Stimulated activated CD4-positive, alpha-beta T cell treated with anti-CD3 and anti-CD28 coated beads, Interleukin-1b, Interleukin-23, amount 100 ng/mL, for 4 hours (primary cell): Measurements from ENCODE around the gene TBC1D25.
"Not testable (repeated sequence)": the region's sequence is repeated elsewhere in the genome, so short reads cannot be mapped to it uniquely, and the experiment has no call there.

Source experiments
- DNase-seq, 2 donors: peaks; one replicate each; pipeline ENCODE4 v3.0.0-alpha.2; 2020; ENCODE audit warnings: low read depth in 2 of 2

Gene TBC1D25

GRCh38 chrX:48515842-48516241 lies 23.7 kb upstream of the TBC1D25 start:
- DNase-seq: no peak

GRCh38 chrX:48516285-48516684 lies 23.2 kb upstream of the TBC1D25 start:
- no peak for DNase-seq

GRCh38 chrX:48516987-48517386 lies 22.5 kb upstream of the TBC1D25 start:
- DNase-seq: no peak

GRCh38 chrX:48519481-48519880 lies 20.0 kb upstream of the TBC1D25 start:
- DNase-seq: not testable (repeated sequence)

- DNase-seq: no peak
These were observed 19.1 kb upstream of the TBC1D25 start for GRCh38 chrX:48520455-48520854.

- DNase-seq: no peak
These were observed 18.6 kb upstream of the TBC1D25 start for GRCh38 chrX:48520976-48521352.

GRCh38 chrX:48521353-48522243 lies 17.9 kb upstream of the TBC1D25 start, which contains the start of gene EBP:
Gene EBP (plus strand): TSS chrX:48521808. CDS start chrX:48523772, 1,964 bp downstream.
- DNase-seq: peak; percentile 83 to 90

- no peak for DNase-seq
These were observed 17.2 kb upstream of the TBC1D25 start for GRCh38 chrX:48522291-48522690.

GRCh38 chrX:48523682-48524081 lies 15.8 kb upstream of the TBC1D25 start:
- no peak for DNase-seq

GRCh38 chrX:48525853-48526252 lies 13.7 kb upstream of the TBC1D25 start:
- not testable (repeated sequence) for DNase-seq

- no peak for DNase-seq
These were observed 8.8 kb upstream of the TBC1D25 start for GRCh38 chrX:48530736-48531135.

- no peak for DNase-seq
These were observed 8.1 kb upstream of the TBC1D25 start for GRCh38 chrX:48531358-48531959.

GRCh38 chrX:48532161-48532560 lies 7.4 kb upstream of the TBC1D25 start:
- DNase-seq: no peak

GRCh38 chrX:48533165-48533564 lies 6.3 kb upstream of the TBC1D25 start:
- DNase-seq: no peak

- no peak for DNase-seq
These were observed 721 bp upstream of the TBC1D25 start for GRCh38 chrX:48538641-48539344.

- DNase-seq: peak; percentile 37 to 44
These were observed 488 bp downstream of the TBC1D25 start for GRCh38 chrX:48540028-48540375.

GRCh38 chrX:48540480-48540879 lies 966 bp downstream of the TBC1D25 start:
- DNase-seq: no peak

GRCh38 chrX:48541140-48541814 lies 1.8 kb downstream of the TBC1D25 start:
- DNase-seq: no peak

- no peak for DNase-seq
These were observed 9.4 kb downstream of the TBC1D25 start for GRCh38 chrX:48548871-48549270.

- not testable (repeated sequence) for DNase-seq
These were observed 16.3 kb downstream of the TBC1D25 start for GRCh38 chrX:48555731-48556325.

- DNase-seq: no peak
These were observed 18.8 kb downstream of the TBC1D25 start for GRCh38 chrX:48558271-48558670.

GRCh38 chrX:48559636-48560035 lies 20.1 kb downstream of the TBC1D25 start:
- DNase-seq: no peak
